ENCODE results near the gene GNL2.

The GNL2 gene

GRCh38 chr1:37557402-37557801 lies 38.3 kb downstream of the GNL2 start:
- Histone ChIP-seq H3K36me3 (ENCODE audit: insufficient read depth, low read length) (no peaks in the 10 kb centered on the region), H3F3A (ENCODE audit: low read depth) (no peaks in the 10 kb centered on the region), H3K79me2 (ENCODE audit: insufficient read depth, low read length) (peaks cover 17% of the 10 kb centered on the region), H3K9me2 (replicated peaks; ENCODE audit: low read depth, low read length) (no peaks in the 10 kb centered on the region), H3K27me3 (ENCODE audit: insufficient read depth, low read length, poor library complexity, severe bottlenecking) (peaks cover 4% of the 10 kb centered on the region), H2AFZ (ENCODE audit: low read length) (no peak overlapping the region), H4K20me1 (ENCODE audit: insufficient read depth, low read length, poor library complexity, severe bottlenecking) (peaks cover 16% of the 10 kb centered on the region), H3K4me2 (ENCODE audit: low read depth, low read length, poor library complexity, severe bottlenecking) (no peak overlapping the region), H3K9me3 (ENCODE audit: insufficient read depth, low read depth, low read length) (0 out of 2 replicates have a peak, but pooled peaks cover 3% of the 10 kb centered on the region), H3K4me1 (ENCODE audit: insufficient read depth, low read length, poor library complexity, severe bottlenecking) (peaks cover 11% of the 10 kb centered on the region), H3K9ac (ENCODE audit: low read depth, low read length, poor library complexity, severe bottlenecking) (no peak overlapping the region), H3K4me3 (ENCODE audit: low read length, poor library complexity, severe bottlenecking) (no peak overlapping the region)
- TF ChIP-seq EZH2phosphoT487 (IDR thresholded peaks at IDR 0.05; ENCODE audit: borderline replicate concordance) (no peak), CTCF (conservative IDR thresholded peaks at IDR 0.05; ENCODE audit: low read length) (no peak)

GRCh38 chr1:37556712-37557196 lies 39.0 kb downstream of the GNL2 start, which contains the start of gene DNALI1:
Gene DNALI1, plus strand, starts transcription at chr1:37556940. Its CDS starts 55 bp downstream, at chr1:37556995.
- Histone ChIP-seq H3K4me2 (ENCODE audit: low read depth, low read length, poor library complexity, severe bottlenecking) (no peak within 1 kb of the TSS), H3K36me3 (ENCODE audit: insufficient read depth, low read length) (no peaks in the 10 kb centered on the region), H4K20me1 (ENCODE audit: insufficient read depth, low read length, poor library complexity, severe bottlenecking) (peaks cover 19% of the 10 kb centered on the region), H3K4me3 (ENCODE audit: low read length, poor library complexity, severe bottlenecking) (no peak within 1 kb of the TSS), H3K79me2 (ENCODE audit: insufficient read depth, low read length) (peaks cover 24% of the 10 kb centered on the region), H3K27me3 (ENCODE audit: insufficient read depth, low read length, poor library complexity, severe bottlenecking) (peaks cover 4% of the 10 kb centered on the region), H3K9me3 (ENCODE audit: insufficient read depth, low read depth, low read length) (0 out of 2 replicates have a peak, but pooled peaks cover 3% of the 10 kb centered on the region), H3K9me2 (replicated peaks; ENCODE audit: low read depth, low read length) (no peaks in the 10 kb centered on the region), H3K9ac (ENCODE audit: low read depth, low read length, poor library complexity, severe bottlenecking) (no peak within 1 kb of the TSS), H3K4me1 (ENCODE audit: insufficient read depth, low read length, poor library complexity, severe bottlenecking) (peaks cover 17% of the 10 kb centered on the region), H3F3A (ENCODE audit: low read depth) (no peaks in the 10 kb centered on the region), H2AFZ (ENCODE audit: low read length) (no peak within 1 kb of the TSS)
- TF ChIP-seq EZH2phosphoT487 (IDR thresholded peaks at IDR 0.05; ENCODE audit: borderline replicate concordance) (no peak), CTCF (conservative IDR thresholded peaks at IDR 0.05; ENCODE audit: low read length) (no peak)

- H2AFZ ChIP-seq (ENCODE audit: low read length): peak within 1 kb of the TSS; percentile 76
Observed at GRCh38 chr1:37553927-37554808, 41.6 kb downstream of the GNL2 start, which contains the start of gene SNIP1. Gene SNIP1, minus strand, starts transcription at chr1:37554293. Its CDS starts 64 bp downstream, at chr1:37554229.

More at GRCh38 chr1:37553927-37554808, 41.6 kb downstream of the GNL2 start, which contains the start of gene SNIP1:
- Histone ChIP-seq H3K9me2 (replicated peaks; ENCODE audit: low read depth, low read length) (no peaks in the 10 kb centered on the region), H3K79me2 (ENCODE audit: insufficient read depth, low read length) (peaks cover 50% of the 10 kb centered on the region), H3F3A (ENCODE audit: low read depth) (no peaks in the 10 kb centered on the region), H3K4me3 (ENCODE audit: low read length, poor library complexity, severe bottlenecking) (peak within 1 kb of the TSS; percentile 91), H3K9me3 (ENCODE audit: insufficient read depth, low read depth, low read length) (0 out of 2 replicates have a peak, but pooled peaks cover 3% of the 10 kb centered on the region), H4K20me1 (ENCODE audit: insufficient read depth, low read length, poor library complexity, severe bottlenecking) (peaks cover 26% of the 10 kb centered on the region), H3K9ac (ENCODE audit: low read depth, low read length, poor library complexity, severe bottlenecking) (peak within 1 kb of the TSS; percentile 91), H3K4me1 (ENCODE audit: insufficient read depth, low read length, poor library complexity, severe bottlenecking) (peaks cover 28% of the 10 kb centered on the region), H3K4me2 (ENCODE audit: low read depth, low read length, poor library complexity, severe bottlenecking) (peak within 1 kb of the TSS; percentile 89), H3K27me3 (ENCODE audit: insufficient read depth, low read length, poor library complexity, severe bottlenecking) (peaks cover 4% of the 10 kb centered on the region), H3K36me3 (ENCODE audit: insufficient read depth, low read length) (peaks cover 7% of the 10 kb centered on the region; the same call in 1 of the 2 replicates)
- no peak for TF ChIP-seq EZH2phosphoT487 (IDR thresholded peaks at IDR 0.05; ENCODE audit: borderline replicate concordance)
- TF ChIP-seq CTCF (conservative IDR thresholded peaks at IDR 0.05; ENCODE audit: low read length): no peak

Measured in Loucy (cell line).